Posterior cingulate gyrus (tissue), 11 donors: ENCODE data around the gene UHRF2.
"Not testable (repeated sequence)": the region's sequence is repeated elsewhere in the genome, so short reads cannot be mapped to it uniquely, and the experiment has no call there.

Experiments used
- DNase-seq, 10 donors: peaks; one replicate each; pipeline versions ENCODE4 v3.0.0 to v3.0.0-alpha.2; 2020 to 2021; ENCODE audit warnings: mixed read lengths in 3 of 10
- intact Hi-C: fragments of 100-400 bp; cut with DNase I; formaldehyde crosslinking; loops from one replicate; pipeline ENCODE4 v1.15.1; 2023

The UHRF2 gene, protein sequence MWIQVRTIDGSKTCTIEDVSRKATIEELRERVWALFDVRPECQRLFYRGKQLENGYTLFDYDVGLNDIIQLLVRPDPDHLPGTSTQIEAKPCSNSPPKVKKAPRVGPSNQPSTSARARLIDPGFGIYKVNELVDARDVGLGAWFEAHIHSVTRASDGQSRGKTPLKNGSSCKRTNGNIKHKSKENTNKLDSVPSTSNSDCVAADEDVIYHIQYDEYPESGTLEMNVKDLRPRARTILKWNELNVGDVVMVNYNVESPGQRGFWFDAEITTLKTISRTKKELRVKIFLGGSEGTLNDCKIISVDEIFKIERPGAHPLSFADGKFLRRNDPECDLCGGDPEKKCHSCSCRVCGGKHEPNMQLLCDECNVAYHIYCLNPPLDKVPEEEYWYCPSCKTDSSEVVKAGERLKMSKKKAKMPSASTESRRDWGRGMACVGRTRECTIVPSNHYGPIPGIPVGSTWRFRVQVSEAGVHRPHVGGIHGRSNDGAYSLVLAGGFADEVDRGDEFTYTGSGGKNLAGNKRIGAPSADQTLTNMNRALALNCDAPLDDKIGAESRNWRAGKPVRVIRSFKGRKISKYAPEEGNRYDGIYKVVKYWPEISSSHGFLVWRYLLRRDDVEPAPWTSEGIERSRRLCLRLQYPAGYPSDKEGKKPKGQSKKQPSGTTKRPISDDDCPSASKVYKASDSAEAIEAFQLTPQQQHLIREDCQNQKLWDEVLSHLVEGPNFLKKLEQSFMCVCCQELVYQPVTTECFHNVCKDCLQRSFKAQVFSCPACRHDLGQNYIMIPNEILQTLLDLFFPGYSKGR

GRCh38 chr9:6412487-6413364 lies at the start of gene UHRF2:
Gene UHRF2, plus strand, starts transcription at chr9:6413199. Its CDS starts 292 bp downstream, at chr9:6413491.
- DNase-seq = peak; percentile 94 to 99 (median 98)

DNA sequence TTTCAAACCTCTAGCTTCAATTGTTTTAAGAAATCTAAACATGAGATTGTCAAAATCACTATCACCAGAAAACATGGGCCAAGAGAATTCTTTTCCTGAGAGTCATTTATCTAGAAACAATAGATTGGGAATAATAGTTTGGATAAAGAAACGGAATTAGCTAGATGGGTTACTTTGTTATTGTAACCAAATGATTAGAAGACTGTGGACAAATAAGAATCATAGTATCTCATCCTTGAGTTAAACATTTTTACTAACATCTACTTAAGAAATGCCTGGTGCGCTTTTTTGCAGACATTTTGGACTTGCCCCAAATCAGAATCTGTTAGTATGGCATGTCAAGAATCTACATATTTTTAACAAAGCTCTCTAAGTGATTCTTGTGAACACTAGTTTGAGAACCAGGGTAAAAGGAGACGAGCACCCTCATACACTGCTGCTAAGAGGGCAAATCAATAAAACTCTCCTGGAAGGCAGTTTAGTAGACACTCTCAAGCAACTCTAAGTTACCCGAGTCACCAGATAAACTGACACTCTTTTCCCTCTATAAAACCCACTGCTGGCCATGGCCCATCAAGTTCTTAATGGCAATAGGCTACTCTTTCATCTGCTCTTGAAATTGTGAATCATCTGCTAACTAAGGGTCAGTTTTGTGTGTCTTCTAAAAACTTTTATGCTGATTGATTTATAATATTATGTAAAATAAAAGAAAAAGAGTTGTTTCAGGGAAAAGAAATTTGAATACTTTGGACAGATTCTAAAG lies 45.7 kb upstream of the UHRF2 start:
- intact Hi-C loops = no loop called here
- DNase-seq = no peak

More at GRCh38 chr9:6412487-6413364, at the start of gene UHRF2:
- intact Hi-C loops = loop anchor here (2.0 to 5.0 kb wide), 3 partner anchors 155 to 346 kb away; no protein-coding TSS in a partner anchor

DNA sequence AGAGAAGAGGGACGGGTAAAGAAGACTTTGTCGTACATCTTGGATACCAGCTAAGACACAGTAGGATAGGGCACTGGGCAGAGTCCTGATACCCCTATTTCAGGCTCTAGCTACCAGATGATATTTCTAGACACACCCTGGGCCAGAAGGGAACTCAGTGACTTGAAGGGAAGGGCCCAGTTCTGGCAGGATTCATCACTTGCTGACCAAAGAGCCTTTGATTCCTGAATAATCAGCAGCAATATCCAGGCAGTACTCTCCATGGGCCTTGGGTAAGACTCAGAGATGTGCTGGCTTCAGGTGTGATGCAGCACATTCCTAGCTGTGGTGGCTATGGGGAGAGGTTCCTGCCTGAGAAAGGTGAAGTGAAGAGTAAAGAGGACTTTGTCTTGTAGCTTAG lies 44.2 kb upstream of the UHRF2 start:
- no peak for DNase-seq
- intact Hi-C loops = no loop called here

GRCh38 chr9:6381477-6382012 lies 31.5 kb upstream of the UHRF2 start:
- intact Hi-C loops, DNase-seq: not testable (repeated sequence)

DNA sequence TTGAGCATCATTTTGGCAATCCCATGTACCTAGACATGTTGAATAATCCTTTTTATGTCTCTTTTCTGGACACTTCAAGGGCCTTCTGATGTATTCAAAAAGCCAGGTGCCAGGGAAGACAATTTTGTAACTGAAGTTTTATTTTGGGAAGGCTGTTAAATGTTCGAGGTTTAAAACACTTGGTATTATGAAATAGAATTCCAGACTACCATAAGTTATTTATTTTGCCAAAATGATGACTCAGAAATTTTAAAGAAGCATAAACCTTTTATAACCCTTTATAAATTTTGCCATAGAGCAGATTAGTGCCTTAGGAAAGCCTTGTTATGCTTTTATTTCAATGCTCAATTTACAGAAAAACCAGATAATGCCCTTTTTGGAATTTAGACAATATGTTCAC lies 30.3 kb upstream of the UHRF2 start:
- DNase-seq = no peak
- intact Hi-C loops = no loop called here

DNA sequence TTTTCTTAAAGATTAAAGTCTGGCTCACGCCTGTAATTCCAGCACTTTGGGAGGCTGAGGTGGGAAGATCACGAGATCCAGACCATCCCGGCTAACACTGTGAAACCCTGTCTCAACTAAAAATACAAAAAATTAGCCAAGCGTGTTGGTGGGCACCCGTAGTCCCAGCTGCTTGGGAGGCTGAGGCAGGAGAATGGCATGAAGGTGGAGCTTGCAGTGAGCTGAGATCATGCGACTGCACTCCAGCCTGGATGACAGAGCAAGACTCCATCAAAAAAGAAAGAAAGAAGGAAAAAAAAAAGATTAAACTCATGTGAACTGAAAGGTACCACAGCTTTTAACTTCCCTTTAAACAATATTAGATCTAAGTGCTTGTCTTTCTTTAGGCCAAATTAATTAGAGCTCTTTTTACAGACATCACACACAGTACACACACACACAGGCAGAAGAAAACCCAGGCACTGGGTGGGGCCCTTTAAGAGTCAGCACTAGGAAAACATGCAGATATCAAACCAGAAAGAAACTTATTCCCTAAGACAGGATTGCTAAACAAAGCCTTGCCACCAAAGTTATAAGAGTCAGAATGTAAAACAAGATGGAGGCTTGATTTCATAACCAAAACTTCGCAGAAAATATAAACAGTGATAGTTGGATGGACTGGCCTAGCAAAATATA lies 29.3 kb upstream of the UHRF2 start:
- intact Hi-C loops = no loop called here
- no peak for DNase-seq

- intact Hi-C loops = no loop called here
- no peak for DNase-seq
These were observed 28.3 kb upstream of the UHRF2 start for GRCh38 chr9:6384732-6385131.

- no peak for DNase-seq
- intact Hi-C loops = no loop called here
These were observed 13.9 kb upstream of the UHRF2 start for GRCh38 chr9:6399071-6399470.

GRCh38 chr9:6405371-6405770 lies 7.6 kb upstream of the UHRF2 start:
- no peak for DNase-seq
- intact Hi-C loops = no loop called here

GRCh38 chr9:6407778-6408177 lies 5.2 kb upstream of the UHRF2 start:
- intact Hi-C loops = no loop called here
- no peak for DNase-seq

GRCh38 chr9:6408320-6408719 lies 4.7 kb upstream of the UHRF2 start:
- intact Hi-C loops = no loop called here

DNA sequence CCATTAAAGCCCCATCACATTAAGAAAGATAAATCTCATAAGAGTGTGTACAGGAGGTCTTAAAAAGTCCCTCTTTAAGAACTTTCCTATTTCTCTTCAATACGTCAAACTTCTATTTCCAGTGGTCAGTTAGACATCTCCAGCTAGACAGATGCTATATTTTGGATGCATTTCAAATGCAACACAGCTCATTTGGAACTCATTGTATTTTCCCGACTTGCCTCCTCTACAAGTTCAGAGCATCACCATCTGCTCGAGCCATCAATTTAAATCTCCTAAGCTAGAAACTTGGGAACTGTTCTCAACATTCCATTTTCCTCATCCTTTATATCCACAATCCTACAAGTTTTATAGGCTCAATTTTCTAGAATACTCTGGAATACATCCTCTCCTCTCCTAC lies 3.2 kb upstream of the UHRF2 start:
- intact Hi-C loops = loop anchor here (5.0 kb wide), 2 partner anchors 157 to 172 kb away; no protein-coding TSS in a partner anchor
- DNase-seq = no peak

More at GRCh38 chr9:6408320-6408719, 4.7 kb upstream of the UHRF2 start:
- DNase-seq = no peak

- intact Hi-C loops = loop anchor here (5.0 kb wide), 2 partner anchors 157 to 172 kb away; no protein-coding TSS in a partner anchor
- no peak for DNase-seq
These were observed 2.4 kb upstream of the UHRF2 start for GRCh38 chr9:6410633-6411032.

DNA sequence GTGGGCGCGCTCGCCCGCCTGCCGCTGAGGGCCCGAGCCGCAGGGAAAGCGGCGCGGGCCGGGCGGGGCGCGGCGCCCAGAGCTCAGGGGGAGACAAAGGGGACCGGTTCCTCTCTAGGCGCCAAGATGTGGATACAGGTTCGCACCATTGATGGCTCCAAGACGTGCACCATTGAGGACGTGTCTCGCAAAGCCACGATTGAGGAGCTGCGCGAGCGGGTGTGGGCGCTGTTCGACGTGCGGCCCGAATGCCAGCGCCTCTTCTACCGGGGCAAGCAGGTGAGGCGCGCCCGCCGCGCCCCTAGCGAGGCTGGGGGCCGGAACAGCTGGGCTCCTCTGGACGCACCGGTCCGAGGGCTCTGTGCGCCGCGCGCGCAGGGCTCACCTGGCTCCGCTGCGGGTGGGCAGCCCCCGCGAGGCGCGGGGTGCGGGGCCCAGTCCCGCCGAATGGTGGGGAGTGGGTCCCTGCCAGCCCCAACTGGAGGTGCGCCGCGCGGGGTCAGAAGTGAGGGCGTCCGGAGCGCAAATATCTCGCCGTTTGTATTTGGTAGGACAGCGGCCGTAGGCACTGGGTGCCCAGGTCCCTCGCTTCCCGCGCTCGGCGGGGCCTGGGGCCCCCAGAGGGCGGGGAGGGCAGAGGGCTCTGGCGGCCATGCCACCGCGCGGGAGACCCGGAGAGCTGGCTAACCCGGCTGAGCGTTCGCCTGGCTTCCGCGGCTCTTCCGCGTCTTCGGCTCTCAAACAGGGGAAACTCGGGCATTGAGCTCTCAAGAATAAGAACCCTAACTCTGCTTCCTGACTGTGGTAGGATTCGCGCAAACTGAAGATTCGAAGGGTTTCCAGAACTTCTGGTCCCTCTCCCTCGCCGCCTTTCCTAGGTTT lies 607 bp downstream of the UHRF2 start:
- peak in 9 of 10 donors; percentile 25 to 89 (median 43) for DNase-seq
- intact Hi-C loops = loop anchor here (2.0 to 5.0 kb wide), 3 partner anchors 154 to 345 kb away; no protein-coding TSS in a partner anchor

- intact Hi-C loops = loop anchor here (5.0 kb wide), 2 partner anchors 153 to 168 kb away; no protein-coding TSS in a partner anchor
- no peak for DNase-seq
These were observed 1.2 kb downstream of the UHRF2 start for GRCh38 chr9:6414247-6414641.

GRCh38 chr9:6415266-6415665 lies 2.3 kb downstream of the UHRF2 start:
- DNase-seq = no peak
- intact Hi-C loops = no loop called here

GRCh38 chr9:6417186-6417585 lies 4.2 kb downstream of the UHRF2 start:
- intact Hi-C loops = no loop called here
- no peak for DNase-seq

DNA sequence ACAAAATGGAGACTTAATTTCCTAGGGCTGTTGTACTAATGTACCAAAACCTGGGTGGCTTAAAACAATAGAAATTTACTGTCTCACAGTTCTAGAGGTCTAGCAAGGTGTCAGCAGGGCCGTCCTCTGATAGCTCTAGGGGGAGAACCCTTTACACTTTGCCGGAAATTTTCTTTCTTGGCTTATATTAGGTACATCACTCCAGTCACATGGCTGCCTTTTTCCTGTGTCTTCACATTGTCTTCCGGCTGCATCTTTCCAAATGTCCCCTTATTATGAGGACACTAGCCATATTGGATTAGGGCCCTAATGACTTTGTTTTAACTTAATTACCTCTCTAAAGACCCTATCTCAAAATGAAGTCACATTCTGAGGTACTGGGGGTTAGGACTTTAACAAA lies 5.8 kb downstream of the UHRF2 start:
- DNase-seq = no peak
- intact Hi-C loops = no loop called here
